Testis (tissue), 3 donors: ENCODE measurements around the gene CPXM2. TPM values are rescaled to one million over a fixed set of nuclear protein-coding genes. Genes with fewer than 3 reads are reported as not detected.

Experiments
- DNase-seq: peaks from one replicate; pipeline ENCODE4 v3.0.0-alpha.2; 2019
- H3K27ac ChIP-seq, 2 donors: fragments of 200-600 bp; sonication (generic); one replicate each; pipeline ENCODE4 v1.5.1; 2019
- H3K27me3 ChIP-seq: fragments of 200-600 bp; sonication (generic); one replicate; pipeline ENCODE4 v1.5.1; 2019
- H3K36me3 ChIP-seq: fragments of 200-600 bp; sonication (generic); one replicate; pipeline ENCODE4 v1.5.1; 2017; ENCODE audit warnings: low read depth; ENCODE audit errors: missing control alignments
- H3K4me1 ChIP-seq: fragments of 200-600 bp; sonication (generic); one replicate; pipeline ENCODE4 v1.5.1; 2019
- H3K4me3 ChIP-seq, 2 donors: fragments of 200-600 bp; sonication (generic); one replicate each; pipeline ENCODE4 v1.5.1; 2017 to 2019
- H3K9me3 ChIP-seq: fragments of 200-600 bp; sonication (generic); one replicate; pipeline ENCODE4 v1.5.1; 2017
- POLR2A ChIP-seq: fragments of 450-650 bp; IDR thresholded peaks from one replicate; pipeline ENCODE4 v1.6.1; 2017; ENCODE audit warnings: antibody characterized with exemption, mild to moderate bottlenecking, moderate library complexity
- WGBS, 2 donors: methylation state at CpG; one replicate each; pipeline ENCODE4 v1.1.5; 2018; 5-methylcytosine and 5-hydroxymethylcytosine counted together
- intact Hi-C: fragments of 100-400 bp; cut with DNase I; formaldehyde crosslinking; loops from one replicate; pipeline ENCODE4 v1.15.1; 2023; ENCODE audit warnings: low total_unique reads
- polyA plus RNA-seq: library from polyadenylated mRNA; stranded (reverse); fragments of 350-450 nt; fragmentation: Illumina TruSeq; extraction: RNeasy Lipid Tissue Mini Kit (QIAGEN cat#74804); gene quantifications from one replicate; pipeline ENCODE4 v1.2.3, GENCODE V29; 2014; ENCODE audit warnings: low read depth, low replicate concordance; ENCODE audit not compliant: insufficient read depth
- total RNA-seq, 2 donors: library from RNA; depleted of rRNA; stranded (reverse); fragments of >200 nt; gene quantifications; one replicate each; pipeline ENCODE4 v1.2.3, GENCODE V29; 2016
- TF ChIP-seq, protein P1 (sequence below), 3 experiments: fragments of 450-650 bp in 2 of 3; fragments of 200-600 bp in 1 of 3; sonication (generic) in 1 of 3; IDR thresholded peaks; one replicate each; pipeline ENCODE4 v1.5.1; 2016 to 2019; ENCODE audit warnings: antibody characterized with exemption in 3 of 3, mild to moderate bottlenecking in 2 of 3, moderate library complexity in 1 of 3

CPXM2 gene
- total and polyA plus RNA-seq, 3 donors from 2014 or later, result 16.0 to 40.0 (median 17.5) TPM

DNA sequence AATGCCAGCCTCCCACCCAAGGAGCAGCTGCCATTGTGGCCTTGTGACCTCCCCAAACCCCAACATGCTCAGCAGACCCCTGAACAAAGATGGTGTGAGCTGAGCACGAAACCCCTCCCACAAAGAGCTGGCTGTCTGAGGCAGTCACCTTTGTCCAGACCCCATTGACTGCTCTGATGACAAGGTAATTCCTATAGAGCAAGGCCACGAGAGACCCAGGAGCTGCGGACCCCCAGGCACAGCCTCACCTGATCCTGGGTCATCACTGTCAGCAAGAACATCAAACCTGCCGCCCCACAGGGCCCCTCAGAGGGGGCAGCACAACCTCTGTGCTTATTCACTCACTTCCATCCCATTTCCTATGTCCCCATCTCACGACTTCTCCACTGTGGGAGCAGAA is 102.6 kb downstream of the CPXM2 start:
- H3K27me3 ChIP-seq, result no peaks in the 10 kb centered on the region
- DNase-seq, result no peak
- intact Hi-C loops, result no loop called here
- H3K36me3 ChIP-seq, result no peaks in the 10 kb centered on the region
- whole genome bisulfite sequencing, 2 donors, result 90 to 91% methylated on average over 5 of the region's 5 CpGs
- no peak for TF ChIP-seq POLR2A
- TF ChIP-seq, protein P1, sequence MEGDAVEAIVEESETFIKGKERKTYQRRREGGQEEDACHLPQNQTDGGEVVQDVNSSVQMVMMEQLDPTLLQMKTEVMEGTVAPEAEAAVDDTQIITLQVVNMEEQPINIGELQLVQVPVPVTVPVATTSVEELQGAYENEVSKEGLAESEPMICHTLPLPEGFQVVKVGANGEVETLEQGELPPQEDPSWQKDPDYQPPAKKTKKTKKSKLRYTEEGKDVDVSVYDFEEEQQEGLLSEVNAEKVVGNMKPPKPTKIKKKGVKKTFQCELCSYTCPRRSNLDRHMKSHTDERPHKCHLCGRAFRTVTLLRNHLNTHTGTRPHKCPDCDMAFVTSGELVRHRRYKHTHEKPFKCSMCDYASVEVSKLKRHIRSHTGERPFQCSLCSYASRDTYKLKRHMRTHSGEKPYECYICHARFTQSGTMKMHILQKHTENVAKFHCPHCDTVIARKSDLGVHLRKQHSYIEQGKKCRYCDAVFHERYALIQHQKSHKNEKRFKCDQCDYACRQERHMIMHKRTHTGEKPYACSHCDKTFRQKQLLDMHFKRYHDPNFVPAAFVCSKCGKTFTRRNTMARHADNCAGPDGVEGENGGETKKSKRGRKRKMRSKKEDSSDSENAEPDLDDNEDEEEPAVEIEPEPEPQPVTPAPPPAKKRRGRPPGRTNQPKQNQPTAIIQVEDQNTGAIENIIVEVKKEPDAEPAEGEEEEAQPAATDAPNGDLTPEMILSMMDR (IDR thresholded peaks at IDR 0.05), result no peak
- H3K9me3 ChIP-seq, result no peaks in the 10 kb centered on the region
- H3K4me1 ChIP-seq, result no peaks in the 10 kb centered on the region
- H3K27ac ChIP-seq, result no peak overlapping the region
- H3K4me3 ChIP-seq, result no peak overlapping the region

- H3K9me3 ChIP-seq, result no peaks in the 10 kb centered on the region
- no peaks in the 10 kb centered on the region for H3K27me3 ChIP-seq
- no peak for TF ChIP-seq POLR2A
- TF ChIP-seq, protein P1 (IDR thresholded peaks at IDR 0.05), result no peak
- 86 to 87% methylated on average over 5 of the region's 5 CpGs for WGBS, 2 donors
- H3K4me1 ChIP-seq, result no peaks in the 10 kb centered on the region
- DNase-seq, result no peak
- H3K27ac ChIP-seq, result no peak overlapping the region
- H3K4me3 ChIP-seq, result no peak overlapping the region
- intact Hi-C loops, result no loop called here
- H3K36me3 ChIP-seq, result no peaks in the 10 kb centered on the region
Measured at GRCh38 chr10:123787566-123787965, 104.0 kb downstream of the CPXM2 start.

DNA sequence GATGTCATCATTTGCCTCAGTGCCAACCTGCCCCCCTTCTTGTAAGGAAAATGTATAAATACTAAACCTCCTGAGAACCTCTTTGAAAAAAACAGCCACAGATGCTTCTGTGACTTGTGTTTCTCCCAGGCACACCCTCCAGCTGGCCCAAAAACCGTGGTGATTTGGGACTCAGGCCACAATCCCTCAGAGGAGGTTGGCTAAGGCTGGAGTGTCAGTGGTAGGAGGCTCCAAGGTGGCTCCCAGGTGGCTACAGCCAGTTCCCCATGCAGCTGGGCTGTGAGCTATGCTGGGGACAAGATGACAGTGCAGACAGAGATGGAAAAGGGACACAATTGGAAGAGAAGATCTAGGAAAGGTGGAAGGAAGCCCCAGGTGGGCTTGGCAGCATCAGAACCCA is 104.7 kb downstream of the CPXM2 start:
- Histone ChIP-seq H3K36me3 (no peaks in the 10 kb centered on the region), H3K27me3 (no peaks in the 10 kb centered on the region), H3K4me3 (no peak overlapping the region), H3K9me3 (no peaks in the 10 kb centered on the region), H3K27ac (no peak overlapping the region), H3K4me1 (no peaks in the 10 kb centered on the region)
- no peak for TF ChIP-seq POLR2A
- TF ChIP-seq, protein P1 (IDR thresholded peaks at IDR 0.05), result no peak
- 44 to 47% methylated on average over 1 of the region's 1 CpG for WGBS, 2 donors
- no peak for DNase-seq
- intact Hi-C loops, result no loop called here

DNA sequence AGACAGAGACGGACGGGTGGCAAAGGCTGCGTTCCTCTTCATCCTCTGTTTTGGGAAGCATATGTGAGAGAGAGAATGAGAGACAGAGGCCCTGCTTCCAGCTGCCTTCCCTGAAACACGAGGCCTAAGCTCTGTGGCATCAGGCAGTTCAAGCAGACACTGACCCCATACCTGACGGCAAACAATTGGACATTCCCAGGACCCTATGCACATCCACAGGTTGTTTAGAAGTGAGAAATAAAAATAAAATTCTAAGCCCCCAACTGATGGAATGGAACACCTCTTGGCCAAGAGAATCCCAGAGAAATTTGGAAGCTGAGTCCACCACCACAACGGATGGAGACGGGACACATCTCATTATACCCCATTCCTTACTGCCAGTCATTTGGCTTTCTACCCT is 105.3 kb downstream of the CPXM2 start:
- TF ChIP-seq, protein P1 (IDR thresholded peaks at IDR 0.05), result no peak
- TF ChIP-seq POLR2A, result no peak
- 90 to 93% methylated on average over 7 of the region's 7 CpGs for WGBS, 2 donors
- no peaks in the 10 kb centered on the region for H3K9me3 ChIP-seq
- no peaks in the 10 kb centered on the region for H3K36me3 ChIP-seq
- intact Hi-C loops, result no loop called here
- H3K4me1 ChIP-seq, result no peaks in the 10 kb centered on the region
- H3K27me3 ChIP-seq, result no peaks in the 10 kb centered on the region
- DNase-seq, result no peak
- no peak overlapping the region for H3K4me3 ChIP-seq
- H3K27ac ChIP-seq, result no peak overlapping the region

DNA sequence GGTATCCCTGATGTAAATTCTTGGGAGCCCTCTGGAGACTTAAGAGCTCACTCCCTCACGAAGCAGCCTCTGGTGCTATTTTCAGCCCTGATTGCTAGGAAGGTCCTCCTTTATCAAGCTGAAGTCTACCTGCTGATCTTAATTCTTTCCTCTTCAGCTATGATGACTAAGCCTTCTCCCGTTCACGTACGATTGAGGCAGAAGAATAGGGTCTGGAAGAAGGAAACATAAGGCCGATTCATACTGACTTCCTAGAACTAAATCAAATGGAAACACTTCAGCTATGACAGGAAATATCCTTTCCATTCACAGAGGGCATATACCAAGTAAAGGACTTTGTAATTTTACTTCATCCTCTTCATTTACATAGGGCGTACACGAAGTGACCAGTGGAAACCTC is 107.0 kb downstream of the CPXM2 start:
- Histone ChIP-seq H3K27ac (no peak overlapping the region), H3K36me3 (no peaks in the 10 kb centered on the region), H3K27me3 (no peaks in the 10 kb centered on the region)

More for the DNA sequence above, 107.0 kb downstream of the CPXM2 start:
- no peaks in the 10 kb centered on the region for H3K9me3 ChIP-seq
- intact Hi-C loops, result no loop called here
- no peaks in the 10 kb centered on the region for H3K4me1 ChIP-seq
- 75 to 84% methylated on average over 7 of the region's 7 CpGs for WGBS, 2 donors
- DNase-seq, result no peak
- TF ChIP-seq, protein P1 (IDR thresholded peaks at IDR 0.05), result no peak
- H3K4me3 ChIP-seq, result no peak overlapping the region
